Nucleus accumbens (tissue), 56 donors: ENCODE results near the gene SNX27.
"Not testable (repeated sequence)": the region's sequence is repeated elsewhere in the genome, so short reads cannot be mapped to it uniquely, and the experiment has no call there.

Source experiments
- DNase-seq, 56 donors: peaks; one replicate each; lab custom pipeline; 2025; lab: John Stamatoyannopoulos, UW

The SNX27 gene

DNA sequence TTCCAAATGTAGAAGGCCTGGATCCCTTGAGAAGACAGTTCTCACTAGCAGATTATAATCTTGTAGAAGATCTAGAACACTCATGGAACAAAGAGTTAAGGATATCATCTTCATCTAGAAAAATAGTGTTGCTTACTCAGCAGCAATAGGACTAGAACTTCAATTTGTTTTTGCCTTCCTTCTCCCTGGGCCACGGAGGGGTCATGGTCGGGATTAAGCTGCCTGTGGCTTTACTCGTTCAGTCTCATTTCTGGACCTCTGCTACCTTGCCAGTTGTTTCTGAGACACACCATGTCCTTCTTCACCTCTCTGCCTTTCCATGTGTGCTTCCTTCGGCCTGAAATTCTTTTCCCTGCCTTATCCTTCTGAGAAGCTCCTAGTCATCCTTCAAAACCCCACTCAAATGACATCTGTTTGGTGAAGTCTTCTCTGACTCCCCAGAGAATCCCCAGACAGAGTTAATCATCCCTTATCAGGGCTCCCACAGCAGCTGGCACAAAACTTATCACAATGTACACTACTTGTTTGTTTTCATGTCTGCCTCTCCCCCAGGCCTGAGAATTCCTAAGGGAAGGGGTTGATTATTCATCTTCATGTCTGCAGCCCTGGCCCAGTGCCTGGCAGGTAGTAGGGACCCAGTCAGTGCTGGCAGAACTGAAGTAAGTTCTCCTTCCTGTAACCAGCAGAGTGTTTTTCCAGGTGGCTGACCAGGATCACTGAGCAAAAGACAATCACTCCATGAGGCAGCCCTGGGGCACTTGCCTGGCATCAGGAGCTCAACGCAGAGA is 15.5 kb upstream of the SNX27 start:
- DNase-seq, result no peak

- DNase-seq, result not testable (repeated sequence)
Measured at GRCh38 chr1:151602550-151602949, 9.3 kb upstream of the SNX27 start.

GRCh38 chr1:151604291-151604690 is 7.6 kb upstream of the SNX27 start:
- no peak for DNase-seq

DNA sequence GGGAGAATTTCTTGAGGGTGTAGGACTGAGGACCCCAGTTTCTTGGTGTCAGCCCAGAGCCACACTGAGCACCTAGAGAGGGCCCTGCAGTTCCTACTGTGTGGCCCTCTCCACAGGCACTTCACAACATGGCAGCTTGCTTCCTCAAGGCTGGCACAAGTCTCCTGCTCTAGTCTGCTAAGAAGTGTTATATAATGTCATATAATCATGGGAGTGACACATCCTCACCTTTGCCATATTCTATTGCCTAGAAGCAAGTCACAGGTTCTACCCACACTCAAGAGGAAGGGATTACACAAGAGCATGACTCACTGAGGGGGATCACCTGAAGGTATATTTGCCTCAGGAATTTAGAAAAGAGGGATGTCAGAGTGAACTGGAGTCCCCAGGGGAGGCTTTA is 5.5 kb upstream of the SNX27 start:
- DNase-seq, result peak in 11 of 56 donors; percentile 5 to 61 (median 21)

- DNase-seq, result no peak
Measured at GRCh38 chr1:151606857-151607256, 5.0 kb upstream of the SNX27 start.

GRCh38 chr1:151610142-151610541 is 1.7 kb upstream of the SNX27 start:
- no peak for DNase-seq

DNA sequence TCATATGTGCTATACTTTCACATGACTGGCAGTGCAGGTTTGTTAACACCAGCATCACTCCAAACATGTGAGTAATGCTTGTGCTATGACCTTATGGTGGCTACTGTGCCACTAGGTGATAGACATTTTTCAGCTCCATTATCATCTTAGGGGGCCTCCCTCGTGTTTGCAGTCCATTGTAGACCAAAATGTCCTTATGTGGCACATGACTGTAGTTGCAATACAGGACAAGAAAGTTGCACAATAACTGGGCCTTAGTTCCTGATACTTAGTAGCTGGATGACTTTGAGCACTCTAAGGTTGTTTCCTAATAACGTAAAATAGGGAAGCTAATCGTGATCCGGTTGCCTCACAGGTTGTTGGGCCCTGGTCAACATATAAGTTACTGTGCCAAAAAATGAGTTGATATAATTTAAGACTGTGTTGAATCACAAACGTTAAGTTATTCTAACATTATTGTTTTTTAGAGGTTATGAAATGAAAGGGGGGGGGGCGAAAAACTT is 511 bp upstream of the SNX27 start:
- peak in 3 of 56 donors; percentile 21 to 44 (median 30) for DNase-seq

- peak in 41 of 56 donors; percentile 13 to 70 (median 54) for DNase-seq
Measured at GRCh38 chr1:151612501-151613281, 841 bp downstream of the SNX27 start.

DNA sequence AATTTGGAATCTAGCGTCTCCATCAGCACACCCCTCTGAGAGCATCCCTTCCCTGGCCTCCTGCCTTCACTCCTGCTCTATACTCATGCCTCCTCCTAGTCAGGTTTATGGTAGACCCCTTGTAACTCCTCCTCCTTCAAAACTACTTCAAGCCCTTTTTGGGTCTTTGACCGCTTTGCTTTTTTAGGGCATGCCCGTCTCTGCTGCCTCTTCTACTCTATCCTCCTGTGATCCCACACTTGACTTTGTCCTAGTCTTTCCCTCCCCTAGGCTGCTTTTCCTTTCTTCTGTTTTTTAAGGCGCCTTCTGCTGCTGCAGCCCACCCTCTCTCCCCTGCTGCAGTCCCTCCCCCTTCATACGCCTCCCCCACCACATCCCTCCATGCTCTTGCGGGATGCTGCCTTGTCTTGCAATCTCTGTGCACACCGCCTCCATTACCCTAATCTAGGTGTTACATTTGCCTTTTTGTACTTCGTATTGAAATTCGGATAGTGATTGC is 1.5 kb downstream of the SNX27 start:
- DNase-seq, result peak in 17 of 56 donors; percentile 4 to 46 (median 14)

GRCh38 chr1:151615711-151616504 is 4.1 kb downstream of the SNX27 start:
- no peak for DNase-seq

DNA sequence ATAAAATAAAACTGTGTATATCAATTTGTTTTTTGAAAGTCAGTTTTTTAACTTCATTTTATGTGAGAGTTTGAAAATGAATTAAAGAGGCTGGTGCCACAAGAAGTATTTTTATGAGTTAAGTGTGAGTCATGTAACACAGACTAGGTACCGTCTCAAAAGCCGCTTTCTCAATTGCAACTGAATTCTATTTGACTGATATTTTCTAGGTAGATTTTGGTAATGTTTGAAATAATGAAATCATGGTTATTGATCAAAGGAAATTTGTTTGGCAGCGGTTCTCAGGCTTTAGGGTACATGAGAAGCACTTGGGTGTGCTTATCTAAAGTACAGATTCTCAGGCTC is 4.6 kb downstream of the SNX27 start:
- DNase-seq, result no peak

DNA sequence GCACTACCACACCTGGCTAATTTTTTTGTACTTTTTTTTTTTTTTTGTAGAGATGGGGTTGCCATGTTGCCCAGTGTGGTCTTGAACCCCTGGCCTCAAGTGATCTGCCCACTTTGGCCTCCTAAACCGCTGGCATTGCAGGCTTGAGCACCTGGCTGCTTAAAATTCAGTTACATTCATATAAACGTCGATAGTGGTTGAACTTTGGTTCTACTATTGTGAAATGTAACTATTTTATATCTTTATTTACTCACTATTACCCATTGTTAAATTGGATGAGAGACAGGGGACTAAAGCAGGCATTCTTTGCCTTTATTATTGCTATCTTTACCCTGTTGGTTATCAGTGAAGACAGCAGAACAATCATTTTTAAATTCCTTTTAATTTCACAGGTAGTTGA is 6.2 kb downstream of the SNX27 start:
- no peak for DNase-seq

GRCh38 chr1:151618470-151618869 is 6.6 kb downstream of the SNX27 start:
- DNase-seq, result no peak

DNA sequence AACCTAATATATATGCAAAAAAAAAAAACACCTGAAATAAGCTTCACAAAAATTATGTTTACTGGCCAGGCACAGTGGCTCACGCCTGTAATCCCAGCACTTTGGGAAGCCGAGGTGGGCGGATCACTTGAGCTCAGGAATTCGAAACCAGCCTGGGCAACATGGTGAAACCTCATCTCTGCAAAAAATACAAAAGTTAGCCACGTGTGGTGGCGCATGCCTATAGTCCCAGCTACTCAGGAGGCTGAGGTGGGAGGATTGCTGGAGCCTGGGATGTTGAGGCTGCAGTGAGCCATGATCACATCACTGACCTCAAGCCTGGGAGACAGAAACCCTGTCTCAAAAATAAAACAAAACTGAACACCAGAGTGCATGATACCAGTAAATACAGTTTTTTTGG is 7.1 kb downstream of the SNX27 start:
- not testable (repeated sequence) for DNase-seq

- DNase-seq, result no peak
Measured at GRCh38 chr1:151619489-151620093, 7.7 kb downstream of the SNX27 start.

- DNase-seq, result no peak
Measured at GRCh38 chr1:151620286-151620685, 8.4 kb downstream of the SNX27 start.

GRCh38 chr1:151621351-151621750 is 9.5 kb downstream of the SNX27 start:
- peak in 1 of 56 donors; percentile 4 for DNase-seq

DNA sequence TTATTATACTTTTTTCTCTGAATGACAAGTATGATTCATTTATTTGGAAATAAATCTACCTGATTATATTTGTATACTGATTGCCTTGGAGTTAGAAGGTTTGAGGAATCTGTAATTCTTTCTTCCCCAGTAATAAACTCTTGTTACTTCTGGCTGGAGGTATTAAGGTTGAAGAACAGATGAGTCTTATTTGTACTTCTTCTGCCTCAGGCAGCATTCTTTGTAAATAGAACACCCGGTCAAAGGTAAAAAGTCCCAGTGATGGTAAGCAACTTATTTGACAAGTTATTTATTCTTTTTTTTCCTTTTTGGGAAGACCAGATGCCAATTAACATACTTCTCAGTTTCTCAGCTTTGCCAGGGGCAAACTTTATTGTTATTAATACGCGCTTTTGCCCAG is 12.9 kb downstream of the SNX27 start:
- DNase-seq, result no peak

DNA sequence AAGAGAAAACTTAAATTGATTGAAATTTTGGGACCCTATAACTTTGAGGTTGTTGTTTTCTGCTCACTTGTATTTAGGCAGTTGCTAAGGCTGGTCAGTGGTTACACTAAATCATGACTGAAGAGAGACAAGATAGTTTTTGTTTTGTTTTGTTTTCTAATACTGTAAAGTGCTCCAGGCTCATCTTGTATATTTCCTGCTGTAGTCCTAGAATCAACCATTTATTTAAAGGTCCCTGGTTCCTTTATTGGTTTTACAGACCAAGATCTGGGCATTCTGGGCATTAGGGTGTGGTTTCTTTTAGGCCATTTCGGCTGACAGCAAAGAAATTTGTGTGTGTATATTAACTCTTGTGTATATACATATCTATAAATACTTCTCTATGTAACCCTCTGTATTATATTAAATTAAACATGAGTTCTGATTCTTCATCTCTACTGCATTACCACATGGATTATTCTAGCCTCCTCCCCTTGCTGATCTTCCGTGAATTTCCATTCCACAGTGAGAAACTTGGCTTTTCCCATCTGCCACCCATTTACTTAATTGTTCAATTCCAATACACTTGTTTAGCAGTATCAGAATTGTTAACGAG is 15.0 kb downstream of the SNX27 start:
- no peak for DNase-seq

GRCh38 chr1:151629278-151629677 is 17.4 kb downstream of the SNX27 start:
- DNase-seq, result no peak
